ENCODE measurements around the gene ARRB1. TPM values are rescaled to one million over a fixed set of nuclear protein-coding genes. Genes with fewer than 3 reads are reported as not detected.

ARRB1 gene
- total and polyA plus RNA-seq, 2 of the 13 experiments (the other 11 are each of a cell fraction or from before 2014, with no cell fraction given): 22.5 to 35.7 TPM

- TF ChIP-seq FOXA1 (IDR thresholded peaks at IDR 0.05): no peak
- TF ChIP-seq FOXA1 (CRISPR knock-in tag; IDR thresholded peaks at IDR 0.05): peak; percentile 54; the same call in 1 of the 2 replicates
- TF ChIP-seq, protein P1, sequence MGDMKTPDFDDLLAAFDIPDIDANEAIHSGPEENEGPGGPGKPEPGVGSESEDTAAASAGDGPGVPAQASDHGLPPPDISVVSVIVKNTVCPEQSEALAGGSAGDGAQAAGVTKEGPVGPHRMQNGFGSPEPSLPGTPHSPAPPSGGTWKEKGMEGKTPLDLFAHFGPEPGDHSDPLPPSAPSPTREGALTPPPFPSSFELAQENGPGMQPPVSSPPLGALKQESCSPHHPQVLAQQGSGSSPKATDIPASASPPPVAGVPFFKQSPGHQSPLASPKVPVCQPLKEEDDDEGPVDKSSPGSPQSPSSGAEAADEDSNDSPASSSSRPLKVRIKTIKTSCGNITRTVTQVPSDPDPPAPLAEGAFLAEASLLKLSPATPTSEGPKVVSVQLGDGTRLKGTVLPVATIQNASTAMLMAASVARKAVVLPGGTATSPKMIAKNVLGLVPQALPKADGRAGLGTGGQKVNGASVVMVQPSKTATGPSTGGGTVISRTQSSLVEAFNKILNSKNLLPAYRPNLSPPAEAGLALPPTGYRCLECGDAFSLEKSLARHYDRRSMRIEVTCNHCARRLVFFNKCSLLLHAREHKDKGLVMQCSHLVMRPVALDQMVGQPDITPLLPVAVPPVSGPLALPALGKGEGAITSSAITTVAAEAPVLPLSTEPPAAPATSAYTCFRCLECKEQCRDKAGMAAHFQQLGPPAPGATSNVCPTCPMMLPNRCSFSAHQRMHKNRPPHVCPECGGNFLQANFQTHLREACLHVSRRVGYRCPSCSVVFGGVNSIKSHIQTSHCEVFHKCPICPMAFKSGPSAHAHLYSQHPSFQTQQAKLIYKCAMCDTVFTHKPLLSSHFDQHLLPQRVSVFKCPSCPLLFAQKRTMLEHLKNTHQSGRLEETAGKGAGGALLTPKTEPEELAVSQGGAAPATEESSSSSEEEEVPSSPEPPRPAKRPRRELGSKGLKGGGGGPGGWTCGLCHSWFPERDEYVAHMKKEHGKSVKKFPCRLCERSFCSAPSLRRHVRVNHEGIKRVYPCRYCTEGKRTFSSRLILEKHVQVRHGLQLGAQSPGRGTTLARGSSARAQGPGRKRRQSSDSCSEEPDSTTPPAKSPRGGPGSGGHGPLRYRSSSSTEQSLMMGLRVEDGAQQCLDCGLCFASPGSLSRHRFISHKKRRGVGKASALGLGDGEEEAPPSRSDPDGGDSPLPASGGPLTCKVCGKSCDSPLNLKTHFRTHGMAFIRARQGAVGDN (CRISPR knock-in tag; IDR thresholded peaks at IDR 0.05): peak; percentile 37; the same call in 1 of the 2 replicates
- TF ChIP-seq KDM2A (CRISPR knock-in tag; IDR thresholded peaks at IDR 0.05; ENCODE audit: borderline replicate concordance, low read depth): 0 out of 2 replicates have a peak, but pooled peaks have one; percentile 8
- TF ChIP-seq ADNP (CRISPR knock-in tag; IDR thresholded peaks at IDR 0.05): peak; percentile 39; the same call in 1 of the 2 replicates
- peak; percentile 34; the same call in 1 of the 2 replicates for TF ChIP-seq FOSL2 (CRISPR knock-in tag; IDR thresholded peaks at IDR 0.05)
- TF ChIP-seq ZNF292 (CRISPR knock-in tag; IDR thresholded peaks at IDR 0.05; ENCODE audit: borderline replicate concordance, low read depth): no peak
- TF ChIP-seq ZNF724P (CRISPR knock-in tag; IDR thresholded peaks at IDR 0.05; ENCODE audit: borderline replicate concordance): 0 out of 2 replicates have a peak, but pooled peaks have one; percentile 54
Measured at GRCh38 chr11:75375626-75376025, 24.2 kb upstream of the ARRB1 start (continued).

DNA sequence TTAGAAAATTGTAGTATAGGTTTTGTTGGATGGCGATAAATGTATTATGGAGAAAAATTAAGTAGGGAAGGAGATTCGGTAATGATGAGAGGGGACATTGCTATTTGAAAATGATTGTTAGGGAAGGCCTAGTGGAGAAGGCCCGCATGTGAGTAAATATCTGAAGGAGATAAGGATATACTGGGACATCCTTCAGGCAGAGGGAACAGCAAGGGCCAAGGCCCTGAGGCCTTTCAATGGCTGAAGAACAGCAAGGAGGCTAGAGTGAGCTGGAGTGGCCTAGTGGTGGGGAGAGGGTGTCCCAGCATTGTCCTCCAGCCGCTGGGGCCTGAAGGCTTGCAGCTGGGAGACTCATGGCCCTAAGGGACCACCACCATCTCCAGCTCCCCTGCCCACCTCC lies 23.2 kb upstream of the ARRB1 start:
- no peak for FAIRE-seq
- WGBS (ENCODE audit: low lambda C conversion rate): 50% methylated on average over 4 of the region's 4 CpGs
- in situ Hi-C loops (cut with HindIII; ENCODE audit: extremely low pct_ligation_motif_present, low pct_unique_long_range_greater_than_20kb): no loop called here
- H3K4me1 ChIP-seq (ENCODE audit: insufficient read depth, low read length): peaks cover 58% of the 10 kb centered on the region
- H3K4me3 ChIP-seq (replicated peaks in 1 of 3; ENCODE audit: insufficient read depth in 1 of 3, low read depth in 2 of 3, low read length in 3 of 3): no peak overlapping the region
- H3K36me3 ChIP-seq (replicated peaks in 1 of 2; ENCODE audit: control insufficient read depth in 1 of 2, insufficient read depth in 2 of 2, low read length in 2 of 2): no peaks in the 10 kb centered on the region
- no TSS peak for BruUV-seq (replicated peaks)
- H3K9ac ChIP-seq (ENCODE audit: insufficient read depth, low read depth, low read length): no peak overlapping the region
- DNase-seq (ENCODE audit: low spot score): no peak
- CTCF ChIA-PET (ENCODE audit: low intra/inter-chr PET ratio, low total read pairs): no interaction called here
- no peak for ATAC-seq
- peaks cover 7 to 32% of the 10 kb centered on the region in 2 experiments for H3K27me3 ChIP-seq (ENCODE audit: control insufficient read depth in 1 of 2, insufficient read depth in 2 of 2, low read length in 2 of 2)
- H3K27ac ChIP-seq (ENCODE audit: extremely low read length, insufficient read depth, low read length): no peak overlapping the region
- no peak overlapping the region for H3K4me2 ChIP-seq (ENCODE audit: low read depth, low read length)
- POLR2A ChIA-PET: interaction anchor here (0.8 kb wide), 1 partner anchor 23 kb away, joined by 3 read pairs; no protein-coding TSS in a partner anchor
- no peaks in the 10 kb centered on the region for H3K79me2 ChIP-seq (ENCODE audit: insufficient read depth, low read length)
- no peaks in the 10 kb centered on the region for H3K9me3 ChIP-seq (ENCODE audit: low read length)
- H2AFZ ChIP-seq (ENCODE audit: low read length): no peak overlapping the region
- H4K20me1 ChIP-seq (ENCODE audit: insufficient read depth, low read length): peaks cover 4% of the 10 kb centered on the region; the same call in 1 of the 2 replicates
- intact Hi-C loops (cut with micrococcal nuclease; ENCODE audit: unreplicated experiment): no loop called here
- TF ChIP-seq NFKB2 (CRISPR knock-in tag; IDR thresholded peaks at IDR 0.05; ENCODE audit: borderline replicate concordance) (no peak), ZNF597 (CRISPR knock-in tag; IDR thresholded peaks at IDR 0.05) (no peak), ZBTB21 (CRISPR knock-in tag; IDR thresholded peaks at IDR 0.05) (no peak), ZNF549 (CRISPR knock-in tag; IDR thresholded peaks at IDR 0.05) (no peak), SRSF4 (IDR thresholded peaks at IDR 0.05; ENCODE audit: low read depth, low read length, poor library complexity, severe bottlenecking) (no peak), GFI1 (CRISPR knock-in tag; IDR thresholded peaks at IDR 0.05; ENCODE audit: borderline replicate concordance) (no peak)
